B cell (primary cell): ENCODE measurements around the gene ZNF136.

Source experiments
- CTCF ChIP-seq: fragments of 200-600 bp; IDR thresholded peaks from one replicate; pipeline ENCODE4 v1.8.0; 2022; ENCODE audit warnings: antibody characterized with exemption, mild to moderate bottlenecking
- EZH2 ChIP-seq: IDR thresholded peaks from 2 replicates; pipeline ENCODE4 v1.6.1; 2012; ENCODE audit warnings: borderline replicate concordance, low read depth, mild to moderate bottlenecking, moderate library complexity, low read length; ENCODE audit not compliant: insufficient read depth, poor library complexity, severe bottlenecking

GRCh38 chr19:12187625-12188024 lies 24.7 kb downstream of the ZNF136 start:
- TF ChIP-seq CTCF: no peak
- TF ChIP-seq EZH2: no peak
